Activated CD8-positive, alpha-beta T cell treated with anti-CD3 and anti-CD28 coated beads, Interleukin-2, amount 10 ng/mL, durations not matched to agents 7 days and 5 days (primary cell): ENCODE measurements around the gene F5. TPM values are rescaled to one million over a fixed set of nuclear protein-coding genes. Genes with fewer than 3 reads are reported as not detected.

ENCODE experiments used
- ATAC-seq: fragments of 150-1000 bp; cut with Tn5 transposase; one replicate; pipeline ENCODE4 v1.10.0; 2021; ENCODE audit warnings: moderate library complexity
- CTCF ChIA-PET: fragments of 350-600 bp; sonication (Branson Sonifier 250); formaldehyde crosslinking; loops from one replicate; lab custom pipeline; 2021; ENCODE audit warnings: antibody characterized with exemption; lab: Charles Lee
- POLR2A ChIA-PET: fragments of 350-600 bp; sonication (Branson Sonifier 250); formaldehyde crosslinking; loops from one replicate; lab custom pipeline; 2021; ENCODE audit warnings: antibody characterized with exemption; lab: Charles Lee
- DNase-seq: peaks from one replicate; pipeline ENCODE4 v3.0.0-alpha.2; 2020
- H3K27ac Mint-ChIP-seq: one replicate; pipeline ENCODE4 v1.8.0; 2021; ENCODE audit warnings: mild to moderate bottlenecking, mixed read lengths
- H3K27me3 Mint-ChIP-seq: one replicate; pipeline ENCODE4 v1.8.0; 2021; ENCODE audit warnings: low read depth, mixed read lengths
- H3K36me3 Mint-ChIP-seq: one replicate; pipeline ENCODE4 v1.8.0; 2021; ENCODE audit warnings: low read depth, mixed read lengths
- H3K4me1 Mint-ChIP-seq: one replicate; pipeline ENCODE4 v1.8.0; 2021; ENCODE audit warnings: low read depth, mixed read lengths
- H3K4me3 Mint-ChIP-seq: one replicate; pipeline ENCODE4 v1.8.0; 2021; ENCODE audit warnings: mild to moderate bottlenecking, mixed read lengths
- H3K9me3 Mint-ChIP-seq: one replicate; pipeline ENCODE4 v1.8.0; 2022; ENCODE audit warnings: mixed read lengths; ENCODE audit not compliant: insufficient read depth
- total RNA-seq, 2 experiments: library from RNA; stranded (reverse); gene quantifications; one replicate each; pipeline ENCODE4 v1.2.3, GENCODE V29; 2021

Gene F5
- total RNA-seq, 2 experiments from 2014 or later: 1.4 to 1.6 TPM

DNA sequence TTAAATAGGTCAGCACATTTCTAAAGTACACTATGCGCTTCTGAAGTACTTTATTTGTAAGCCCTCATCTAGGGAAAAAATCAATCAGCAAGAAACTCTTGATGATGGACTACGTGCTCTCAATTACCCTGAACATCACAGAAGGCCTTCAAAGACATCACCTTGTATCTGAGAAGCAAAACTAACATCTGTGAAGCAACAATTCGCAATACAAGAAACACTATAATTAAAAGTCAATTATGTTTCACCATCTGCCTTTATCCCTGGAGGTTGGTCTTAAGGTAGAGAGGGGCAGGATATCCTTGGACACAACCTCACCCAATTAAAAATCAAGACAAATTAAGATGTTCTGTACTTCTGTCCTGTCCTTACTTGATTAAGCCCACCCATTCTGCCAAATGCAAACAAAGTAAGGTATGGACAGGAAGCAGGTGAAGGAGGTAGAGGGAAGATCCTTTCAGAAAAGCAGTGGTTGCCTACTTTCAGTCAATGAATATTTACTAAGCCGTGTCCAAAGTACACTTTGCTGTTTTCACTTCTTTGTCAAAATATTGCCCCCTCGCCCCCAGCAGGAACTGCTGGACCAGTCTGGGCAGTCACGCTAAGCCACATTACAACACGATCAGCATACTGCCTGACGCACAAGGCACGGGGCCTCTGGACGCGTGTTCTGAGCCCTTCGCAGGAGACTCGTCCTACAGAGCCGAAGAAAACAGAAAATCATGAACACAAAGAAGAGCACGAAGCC, 101.4 kb downstream of the F5 start:
- POLR2A ChIA-PET: no interaction called here
- DNase-seq (peak; percentile 54), ATAC-seq (peak; percentile 26)
- Mint-ChIP-seq H3K27me3 (no peaks in the 10 kb centered on the region), H3K4me1 (peaks cover 40% of the 10 kb centered on the region), H3K9me3 (no peaks in the 10 kb centered on the region), H3K4me3 (peak overlapping the region; percentile 82), H3K36me3 (no peaks in the 10 kb centered on the region), H3K27ac (peak overlapping the region; percentile 81)
- CTCF ChIA-PET: interaction anchor here (1.6 to 2.3 kb wide), 4 partner anchors 19 to 227 kb away, joined by 3 to 10 read pairs (median 5); no protein-coding TSS in a partner anchor

DNA sequence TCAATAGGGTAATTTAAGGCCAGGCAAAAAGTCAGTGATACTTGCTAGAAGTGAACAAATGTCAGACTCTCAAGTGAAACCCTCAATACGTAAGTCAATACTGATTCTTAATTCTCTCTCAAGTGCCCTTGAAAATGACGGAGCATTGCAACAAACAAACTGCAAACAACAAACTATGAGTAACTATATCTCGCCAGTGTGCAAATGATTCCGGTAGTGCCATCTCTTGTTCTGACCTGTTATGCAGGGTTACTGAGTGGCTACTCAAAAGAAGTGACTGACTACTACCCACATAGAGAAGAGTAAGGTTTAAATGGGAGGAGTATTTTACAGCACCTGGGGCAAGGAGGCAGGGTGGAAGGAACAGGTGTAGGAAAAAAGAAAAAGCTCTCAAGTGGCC, 102.2 kb downstream of the F5 start:
- POLR2A ChIA-PET: no interaction called here

DNA sequence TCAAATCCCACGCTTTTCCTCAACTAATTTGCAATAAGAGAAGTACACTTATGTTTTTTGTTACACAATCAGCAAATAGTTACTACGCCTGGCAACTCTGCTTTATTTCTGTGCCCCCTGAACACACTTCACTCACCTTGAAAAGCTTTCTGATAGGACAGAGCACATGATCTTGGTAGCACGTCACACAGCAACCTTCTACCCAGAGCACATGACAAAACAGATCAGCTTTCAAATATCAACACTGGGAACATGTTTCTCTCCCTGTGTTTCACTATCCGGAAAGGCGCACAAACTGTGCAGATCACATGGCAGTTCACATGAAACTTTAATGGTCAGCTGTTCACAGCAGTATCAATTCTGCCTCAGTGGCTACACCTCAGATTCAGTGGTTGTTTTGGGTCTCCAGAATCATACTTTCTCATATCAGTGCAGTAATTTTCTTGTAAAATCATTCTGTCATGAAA, 102.7 kb downstream of the F5 start:
- no peak for DNase-seq
- Mint-ChIP-seq H3K27me3 (no peaks in the 10 kb centered on the region), H3K4me1 (peaks cover 40% of the 10 kb centered on the region), H3K36me3 (no peaks in the 10 kb centered on the region), H3K9me3 (no peaks in the 10 kb centered on the region), H3K4me3 (no peak overlapping the region), H3K27ac (no peak overlapping the region)
- CTCF ChIA-PET: interaction anchor here (0.7 to 1.1 kb wide), 3 partner anchors 18 to 65 kb away, joined by 3 to 4 read pairs (median 4); no protein-coding TSS in a partner anchor
- POLR2A ChIA-PET: no interaction called here
- ATAC-seq: no peak

More for the DNA sequence above, 102.2 kb downstream of the F5 start:
- ATAC-seq: no peak
- no peak overlapping the region for H3K27ac Mint-ChIP-seq
- DNase-seq: no peak
- H3K36me3 Mint-ChIP-seq: no peaks in the 10 kb centered on the region
- H3K4me1 Mint-ChIP-seq: peaks cover 40% of the 10 kb centered on the region
- no peaks in the 10 kb centered on the region for H3K27me3 Mint-ChIP-seq
- H3K9me3 Mint-ChIP-seq: no peaks in the 10 kb centered on the region
- CTCF ChIA-PET: no interaction called here
- H3K4me3 Mint-ChIP-seq: peak overlapping the region; percentile 9

DNA sequence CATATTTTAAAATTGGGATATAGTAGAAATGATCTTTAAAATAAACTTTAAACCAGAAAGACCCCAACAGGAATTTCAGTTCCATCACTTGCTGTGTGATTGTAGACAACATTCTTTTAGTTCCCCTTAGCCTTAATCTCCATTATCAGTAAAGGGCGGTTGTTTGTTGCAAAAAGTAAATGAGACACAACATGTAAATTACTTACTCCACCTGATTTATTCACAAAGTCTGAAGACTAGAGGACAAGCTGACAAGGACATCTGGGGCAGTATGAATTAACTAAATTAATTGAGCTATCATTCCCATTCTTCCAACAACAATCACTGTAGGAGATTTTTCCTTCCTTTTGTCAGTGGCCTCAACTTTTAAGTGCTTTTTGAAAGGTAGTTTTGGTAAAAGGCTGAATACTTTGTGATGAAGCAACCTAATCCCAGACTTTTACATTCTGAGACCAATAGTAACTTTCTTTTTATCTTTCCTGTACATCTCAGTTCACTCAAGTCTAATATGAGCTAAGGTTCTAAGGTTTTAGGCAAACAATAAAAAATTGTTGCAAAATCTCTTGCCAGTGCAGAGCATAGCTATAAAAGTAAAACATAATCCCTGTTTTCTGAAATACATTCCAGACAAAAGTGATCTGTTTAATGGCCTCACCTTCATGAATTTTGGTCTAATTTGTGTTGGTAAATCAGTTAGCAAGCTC, 106.8 kb downstream of the F5 start:
- ChIA-PET POLR2A (no interaction called here), CTCF (interaction anchor here (1.6 kb wide), 2 partner anchors 67 to 233 kb away, joined by 4 to 7 read pairs; no protein-coding TSS in a partner anchor)
- Mint-ChIP-seq H3K27me3 (no peaks in the 10 kb centered on the region), H3K36me3 (peaks cover 14% of the 10 kb centered on the region), H3K4me3 (no peak overlapping the region), H3K27ac (no peak overlapping the region), H3K4me1 (peaks cover 15% of the 10 kb centered on the region), H3K9me3 (no peaks in the 10 kb centered on the region)
- ATAC-seq: no peak
- no peak for DNase-seq

DNA sequence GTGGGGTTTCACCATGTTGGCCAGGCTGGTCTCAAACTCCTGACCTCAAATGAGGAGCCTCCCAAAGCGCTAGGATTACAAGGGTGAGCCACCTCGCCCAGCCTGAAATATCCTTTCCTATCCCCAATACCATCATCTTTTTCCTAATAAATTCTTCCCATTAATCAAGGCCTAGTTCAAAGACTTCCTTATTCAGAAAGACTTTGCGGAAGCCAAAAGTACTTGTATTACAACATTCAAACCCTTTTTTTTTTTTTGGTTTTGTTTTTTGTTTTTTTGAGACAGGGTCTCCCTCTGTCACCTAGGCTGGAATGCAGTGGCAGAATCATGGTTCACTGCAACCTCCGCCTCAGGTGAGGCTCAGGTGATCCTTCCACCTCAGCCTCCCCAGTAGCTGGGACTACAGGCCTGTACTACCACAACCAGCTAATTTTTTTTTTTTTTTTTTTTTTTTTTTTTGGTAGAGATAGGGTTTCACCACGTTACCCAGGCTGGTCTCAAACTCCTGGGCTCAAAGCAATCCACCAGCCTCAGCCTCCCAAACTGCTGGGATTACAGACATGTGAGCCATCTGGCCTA, 108.1 kb downstream of the F5 start:
- ChIA-PET CTCF (no interaction called here), POLR2A (no interaction called here)
- Mint-ChIP-seq H3K36me3 (peaks cover 14% of the 10 kb centered on the region), H3K9me3 (no peaks in the 10 kb centered on the region), H3K4me3 (no peak overlapping the region), H3K27me3 (no peaks in the 10 kb centered on the region), H3K27ac (no peak overlapping the region), H3K4me1 (peaks cover 3% of the 10 kb centered on the region)
- ATAC-seq: no peak
- no peak for DNase-seq

DNA sequence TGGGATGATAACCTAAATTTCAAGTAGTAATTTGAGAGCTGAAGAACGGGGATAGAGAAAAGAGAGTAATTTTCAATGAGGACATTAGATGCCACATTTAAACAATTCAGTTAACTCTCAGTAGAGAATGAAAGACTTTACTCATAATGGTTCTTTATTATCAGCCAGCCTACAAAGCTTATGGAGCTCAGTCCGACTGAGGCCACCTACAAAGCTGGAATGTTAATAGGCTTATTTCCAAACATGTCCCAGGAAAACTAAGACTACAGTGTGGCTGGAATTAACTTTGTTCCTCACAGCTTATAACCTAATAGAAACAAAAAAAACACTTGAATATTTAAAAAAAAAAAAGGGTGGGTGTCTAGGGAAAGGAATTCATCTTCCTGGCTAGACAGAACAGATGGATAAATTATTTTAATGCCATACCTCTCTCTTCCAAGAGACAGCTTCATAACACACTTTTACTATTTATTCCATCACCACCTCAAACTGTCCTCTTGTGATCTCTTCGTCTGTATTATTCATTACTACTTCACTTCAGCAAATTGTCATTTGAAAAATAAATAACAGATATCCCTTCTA, 110.4 kb downstream of the F5 start:
- Mint-ChIP-seq H3K36me3 (peaks cover 14% of the 10 kb centered on the region), H3K4me1 (peaks cover 3% of the 10 kb centered on the region), H3K9me3 (no peaks in the 10 kb centered on the region), H3K4me3 (no peak overlapping the region), H3K27ac (no peak overlapping the region), H3K27me3 (no peaks in the 10 kb centered on the region)
- ChIA-PET POLR2A (no interaction called here), CTCF (interaction anchor here (1.0 kb wide), 2 partner anchors 10 to 53 kb away, joined by 4 read pairs; no protein-coding TSS in a partner anchor)
- no peak for ATAC-seq
- DNase-seq: no peak

DNA sequence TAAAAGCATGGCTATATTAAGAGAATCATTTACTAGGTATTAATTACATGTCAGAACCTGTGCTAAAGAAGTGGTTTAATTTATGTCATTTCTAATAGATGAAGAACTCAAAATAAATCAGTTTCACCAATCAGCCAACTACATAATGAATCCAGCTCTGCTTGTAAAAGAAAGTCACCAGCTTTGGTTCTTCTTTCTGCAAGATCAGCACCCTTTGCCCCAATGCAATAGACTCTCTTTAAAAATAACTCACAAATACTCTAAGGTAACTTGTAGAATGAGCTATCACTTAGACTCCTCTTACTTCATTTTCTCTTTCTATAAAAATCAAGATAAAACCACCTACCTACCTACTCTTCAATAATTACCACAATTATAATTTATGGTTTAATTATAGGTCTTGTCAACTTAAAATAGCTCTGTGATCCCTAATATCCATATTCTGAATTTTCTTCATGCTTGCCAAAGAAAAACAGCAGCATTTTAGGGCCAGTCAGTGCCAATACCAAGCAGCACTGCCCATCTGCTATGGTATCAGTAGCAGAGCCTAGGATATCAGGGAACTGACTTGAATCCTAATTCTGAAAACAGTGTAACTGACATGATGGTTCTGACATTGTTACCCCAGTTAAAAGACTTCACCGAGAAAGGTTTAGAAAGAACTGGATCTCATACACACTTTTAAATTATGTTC, 111.8 kb downstream of the F5 start:
- ATAC-seq: no peak
- ChIA-PET CTCF (interaction anchor here (0.8 kb wide), 1 partner anchor 9 kb away, joined by 3 read pairs; no protein-coding TSS in a partner anchor), POLR2A (no interaction called here)
- H3K36me3 Mint-ChIP-seq: peaks cover 14% of the 10 kb centered on the region
- H3K4me1 Mint-ChIP-seq: no peaks in the 10 kb centered on the region
- no peak for DNase-seq
- H3K4me3 Mint-ChIP-seq: no peak overlapping the region
- no peak overlapping the region for H3K27ac Mint-ChIP-seq
- no peaks in the 10 kb centered on the region for H3K9me3 Mint-ChIP-seq
- H3K27me3 Mint-ChIP-seq: no peaks in the 10 kb centered on the region

DNA sequence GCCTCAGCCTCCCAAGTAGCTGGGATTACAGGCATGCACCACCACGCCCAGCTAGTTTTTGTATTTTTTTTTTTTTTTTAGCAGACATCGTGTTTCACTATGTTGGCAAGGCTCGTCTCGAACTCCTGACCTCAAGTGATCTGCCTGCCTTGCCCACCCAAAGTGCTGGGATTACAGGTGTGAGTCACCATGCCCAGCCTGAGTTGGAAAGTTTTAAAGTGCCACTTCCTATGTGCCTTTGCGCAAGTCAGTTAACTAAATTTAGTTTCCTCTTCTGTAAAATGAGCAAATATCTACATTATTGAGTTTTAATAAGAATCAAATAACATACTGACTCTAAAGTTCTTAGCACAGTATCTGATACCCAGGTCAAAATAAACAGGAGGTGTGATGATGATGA, 112.9 kb downstream of the F5 start:
- ATAC-seq: no peak
- Mint-ChIP-seq H3K27ac (no peak overlapping the region), H3K4me3 (no peak overlapping the region), H3K9me3 (no peaks in the 10 kb centered on the region), H3K4me1 (no peaks in the 10 kb centered on the region), H3K27me3 (no peaks in the 10 kb centered on the region), H3K36me3 (peaks cover 14% of the 10 kb centered on the region)
- ChIA-PET POLR2A (no interaction called here), CTCF (interaction anchor here (0.6 to 0.8 kb wide), 2 partner anchors 8 to 14 kb away, joined by 3 read pairs; no protein-coding TSS in a partner anchor)
- DNase-seq: no peak

DNA sequence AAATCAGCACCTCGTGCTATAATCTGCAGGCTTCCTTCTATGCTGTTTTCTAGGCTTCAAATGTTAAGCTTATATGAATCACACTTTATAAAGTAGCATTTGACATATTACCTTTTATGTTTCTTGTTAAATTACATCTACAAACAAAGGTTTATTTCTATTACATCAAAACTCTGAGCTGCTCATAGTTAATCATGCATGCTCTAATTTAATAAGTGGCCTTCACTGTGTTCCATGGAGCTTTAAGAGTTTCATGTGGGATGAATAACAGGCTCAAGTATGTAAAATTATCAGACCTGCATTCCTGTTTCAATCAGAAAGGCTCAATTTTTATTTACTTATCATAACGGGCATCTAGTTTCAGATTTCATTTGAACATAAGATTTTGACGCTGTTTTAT, 113.5 kb downstream of the F5 start:
- ATAC-seq (no peak), DNase-seq (no peak)
- H3K4me3 Mint-ChIP-seq: no peak overlapping the region
- POLR2A ChIA-PET: no interaction called here
- CTCF ChIA-PET: interaction anchor here (0.6 kb wide), 1 partner anchor 14 kb away, joined by 3 read pairs; no protein-coding TSS in a partner anchor
- no peaks in the 10 kb centered on the region for H3K4me1 Mint-ChIP-seq
- no peaks in the 10 kb centered on the region for H3K27me3 Mint-ChIP-seq
- no peak overlapping the region for H3K27ac Mint-ChIP-seq
- no peaks in the 10 kb centered on the region for H3K9me3 Mint-ChIP-seq
- H3K36me3 Mint-ChIP-seq: peaks cover 14% of the 10 kb centered on the region

DNA sequence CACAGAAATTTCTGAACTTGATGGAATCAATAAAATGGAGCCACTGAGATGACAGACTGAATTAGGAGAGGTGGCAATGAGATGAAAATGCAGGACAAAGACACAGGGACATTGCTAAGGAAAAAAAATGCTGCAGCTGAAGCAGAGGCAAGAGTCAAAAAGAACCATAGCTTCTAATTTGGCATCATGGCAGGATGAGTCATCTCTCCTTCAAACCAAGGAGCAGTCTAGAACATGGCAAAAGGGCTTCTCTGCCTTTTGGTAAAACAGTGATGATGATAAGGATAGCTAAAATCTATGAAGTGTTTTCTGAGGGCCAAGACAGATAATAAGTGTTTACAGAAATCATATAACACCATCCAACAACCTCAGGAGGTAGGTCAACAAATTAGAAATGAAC, 117.3 kb downstream of the F5 start:
- DNase-seq (no peak), ATAC-seq (no peak)
- Mint-ChIP-seq H3K36me3 (peaks cover 4% of the 10 kb centered on the region), H3K9me3 (no peaks in the 10 kb centered on the region), H3K27ac (no peak overlapping the region), H3K4me1 (no peaks in the 10 kb centered on the region), H3K4me3 (no peak overlapping the region), H3K27me3 (no peaks in the 10 kb centered on the region)
- ChIA-PET CTCF (interaction anchor here (1.0 to 2.5 kb wide), 7 partner anchors 8 to 865 kb away, joined by 3 to 10 read pairs (median 3); no protein-coding TSS in a partner anchor), POLR2A (no interaction called here)
